Mesenchymal stem cell (in vitro differentiated cells and primary cell): ENCODE data around the gene ZNF322. TPM values are rescaled to one million over a fixed set of nuclear protein-coding genes. Genes with fewer than 3 reads are reported as not detected.
"Not testable (repeated sequence)": the region's sequence is repeated elsewhere in the genome, so short reads cannot be mapped to it uniquely, and the experiment has no call there.

ENCODE experiments used
- DNase-seq: peaks from one replicate; pipeline ENCODE4 v3.0.0-alpha.2; 2013
- H2AFZ ChIP-seq: one replicate; pipeline ENCODE4 v1.6.1; 2013; ENCODE audit warnings: low read depth, mild to moderate bottlenecking, control low read depth, inconsistent platforms, low read length, moderate library complexity
- H2AK5ac ChIP-seq: 2 replicates; pipeline ENCODE4 v1.6.1; 2013; ENCODE audit warnings: low read length, moderate library complexity, mild to moderate bottlenecking, inconsistent platforms; ENCODE audit not compliant: severe bottlenecking
- H2BK120ac ChIP-seq: one replicate; pipeline ENCODE4 v1.6.1; 2013; ENCODE audit warnings: low read depth, mild to moderate bottlenecking, inconsistent platforms, low read length, moderate library complexity
- H2BK12ac ChIP-seq, 2 experiments: one replicate each; pipeline ENCODE4 v1.6.1; 2013; ENCODE audit warnings: inconsistent platforms in 2 of 2, low read length in 2 of 2, mild to moderate bottlenecking in 2 of 2, moderate library complexity in 2 of 2, control low read depth in 1 of 2
- H2BK15ac ChIP-seq: one replicate; pipeline ENCODE4 v1.6.1; 2013; ENCODE audit warnings: mild to moderate bottlenecking, low read depth, inconsistent platforms; ENCODE audit not compliant: poor library complexity, severe bottlenecking
- H2BK5ac ChIP-seq: 2 replicates; pipeline ENCODE4 v1.6.1; 2013; ENCODE audit warnings: low read depth, mild to moderate bottlenecking, low read length, control low read depth, inconsistent platforms; ENCODE audit not compliant: poor library complexity, severe bottlenecking
- H3K14ac ChIP-seq, 2 experiments: one replicate each; pipeline ENCODE4 v1.6.1; 2013; ENCODE audit warnings: inconsistent platforms in 2 of 2, low read length in 2 of 2, control low read depth in 1 of 2, mild to moderate bottlenecking in 1 of 2, moderate library complexity in 1 of 2
- H3K18ac ChIP-seq, 2 experiments: one replicate each; pipeline ENCODE4 v1.6.1; 2013; ENCODE audit warnings: inconsistent platforms in 2 of 2, low read length in 2 of 2, control low read depth in 1 of 2, low read depth in 1 of 2, mild to moderate bottlenecking in 1 of 2
- H3K23ac ChIP-seq, 2 experiments: one replicate each; pipeline ENCODE4 v1.6.1; 2013; ENCODE audit warnings: inconsistent platforms in 2 of 2, low read length in 2 of 2, mild to moderate bottlenecking in 2 of 2, moderate library complexity in 2 of 2, control low read depth in 1 of 2
- H3K27ac ChIP-seq: 2 replicates; pipeline ENCODE4 v1.5.1; 2013; ENCODE audit warnings: mild to moderate bottlenecking, moderate library complexity, low read length, control low read depth, inconsistent platforms; ENCODE audit not compliant: poor library complexity, severe bottlenecking
- H3K27me3 ChIP-seq, 2 experiments: 2 replicates each; pipeline versions ENCODE4 v1.6.1 to v1.7.0; 2013; ENCODE audit warnings: low read length in 2 of 2, mild to moderate bottlenecking in 2 of 2, moderate library complexity in 2 of 2, control low read depth in 1 of 2, inconsistent platforms in 1 of 2; ENCODE audit not compliant: control insufficient read depth in 1 of 2, insufficient read depth in 1 of 2
- H3K36me3 ChIP-seq, 2 experiments: 2 replicates each; pipeline versions ENCODE4 v1.6.1 to v1.7.0; 2013; ENCODE audit warnings: low read length in 2 of 2, control low read depth in 1 of 2, inconsistent platforms in 1 of 2, low read depth in 1 of 2, mild to moderate bottlenecking in 1 of 2; ENCODE audit not compliant: insufficient read depth in 2 of 2, control insufficient read depth in 1 of 2
- H3K4ac ChIP-seq, 2 experiments: one replicate each; pipeline ENCODE4 v1.6.1; 2013; ENCODE audit warnings: inconsistent platforms in 2 of 2, low read length in 2 of 2, mild to moderate bottlenecking in 2 of 2, moderate library complexity in 2 of 2, control low read depth in 1 of 2, low read depth in 1 of 2
- H3K4me1 ChIP-seq: 2 replicates; pipeline ENCODE4 v1.6.1; 2013; ENCODE audit warnings: low read depth, low read length, control low read depth; ENCODE audit not compliant: control insufficient read depth, insufficient read depth
- H3K4me2 ChIP-seq: 2 replicates; pipeline ENCODE4 v1.6.1; 2013; ENCODE audit warnings: low read length, mild to moderate bottlenecking, inconsistent platforms; ENCODE audit not compliant: poor library complexity, severe bottlenecking
- H3K4me3 ChIP-seq, 2 experiments: 2 replicates each; pipeline versions ENCODE4 v1.5.1 to v1.7.0; 2013; ENCODE audit warnings: low read length in 2 of 2, mild to moderate bottlenecking in 2 of 2, control low read depth in 1 of 2, low read depth in 1 of 2; ENCODE audit not compliant: insufficient read depth in 1 of 2
- H3K79me1 ChIP-seq: replicated peaks from 2 replicates; pipeline ENCODE4 v1.6.1; 2013; ENCODE audit warnings: mild to moderate bottlenecking, control low read depth, low read length, inconsistent platforms; ENCODE audit not compliant: poor library complexity, severe bottlenecking
- H3K9ac ChIP-seq: 2 replicates; pipeline ENCODE4 v1.7.0; 2013; ENCODE audit warnings: mild to moderate bottlenecking, low read length, moderate library complexity
- H3K9me3 ChIP-seq: 2 replicates; pipeline ENCODE4 v1.7.0; 2013; ENCODE audit warnings: mild to moderate bottlenecking, low read length; ENCODE audit not compliant: control insufficient read depth
- H4K8ac ChIP-seq: one replicate; pipeline ENCODE4 v1.6.1; 2013; ENCODE audit warnings: inconsistent platforms, mild to moderate bottlenecking, low read length, moderate library complexity
- H4K91ac ChIP-seq: one replicate; pipeline ENCODE4 v1.6.1; 2013; ENCODE audit warnings: mild to moderate bottlenecking, low read length, inconsistent platforms
- WGBS: methylation state at CpG from one replicate; pipeline ENCODE4 v1.1.7; 2013; ENCODE audit warnings: mixed read lengths; 5-methylcytosine and 5-hydroxymethylcytosine counted together
- polyA plus RNA-seq, 2 experiments: library from polyadenylated mRNA; stranded (reverse); fragments of 200-250 nt; gene quantifications; one replicate each; pipeline ENCODE4 v1.2.3, GENCODE V29; 2013

Gene ZNF322, protein sequence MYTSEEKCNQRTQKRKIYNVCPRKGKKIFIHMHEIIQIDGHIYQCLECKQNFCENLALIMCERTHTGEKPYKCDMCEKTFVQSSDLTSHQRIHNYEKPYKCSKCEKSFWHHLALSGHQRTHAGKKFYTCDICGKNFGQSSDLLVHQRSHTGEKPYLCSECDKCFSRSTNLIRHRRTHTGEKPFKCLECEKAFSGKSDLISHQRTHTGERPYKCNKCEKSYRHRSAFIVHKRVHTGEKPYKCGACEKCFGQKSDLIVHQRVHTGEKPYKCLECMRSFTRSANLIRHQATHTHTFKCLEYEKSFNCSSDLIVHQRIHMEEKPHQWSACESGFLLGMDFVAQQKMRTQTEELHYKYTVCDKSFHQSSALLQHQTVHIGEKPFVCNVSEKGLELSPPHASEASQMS
- 11.2 TPM for polyA plus RNA-seq (2013, experiment 1 of 2)
- polyA plus RNA-seq (2013, experiment 2 of 2), result 10.8 TPM

DNA sequence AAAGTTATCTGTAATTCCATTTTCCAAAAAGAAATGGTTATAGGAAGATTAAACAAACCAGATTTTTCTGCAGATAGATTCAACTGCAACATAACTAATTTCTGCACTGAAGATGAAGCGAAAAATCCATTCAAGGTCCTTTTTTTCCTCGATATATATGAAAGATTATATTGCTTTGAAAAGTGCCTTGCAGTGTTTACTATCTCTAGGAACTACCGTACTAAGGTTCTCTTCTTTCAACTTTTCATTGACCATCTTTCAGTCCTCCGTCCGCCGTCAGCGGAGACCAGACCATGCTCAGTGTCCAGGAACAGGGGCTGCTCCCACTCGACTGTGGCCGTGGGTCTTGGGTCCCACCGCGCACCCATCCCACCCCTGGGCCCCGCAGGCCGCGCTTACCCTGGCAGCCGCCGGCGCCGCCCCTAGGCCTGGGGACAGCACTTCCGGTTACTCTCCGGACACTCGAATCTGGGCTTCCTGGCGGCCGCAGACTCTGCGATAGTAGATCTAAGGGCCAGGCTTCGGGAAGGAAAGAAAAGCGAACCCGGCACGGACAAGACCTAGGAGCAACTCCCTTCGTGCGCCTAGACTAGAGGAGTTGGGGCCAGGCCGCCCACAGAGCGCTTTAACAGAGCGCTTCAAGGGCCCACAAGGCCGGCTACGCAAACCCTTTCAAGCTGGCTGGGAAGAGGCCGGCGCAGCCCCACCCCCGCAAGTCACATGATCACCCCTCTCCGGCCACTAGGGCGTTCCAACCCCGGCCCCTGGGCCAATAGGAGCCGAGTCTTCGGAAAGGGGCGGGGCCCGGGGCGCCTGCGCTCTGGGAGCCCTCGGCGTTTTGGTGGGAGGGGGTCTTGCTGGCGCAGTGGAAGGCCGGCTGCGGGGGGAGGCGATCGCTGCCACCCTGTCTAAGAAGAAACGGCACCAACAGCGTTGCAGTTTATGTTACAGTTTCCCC, at the start of gene ZNF322:
ZNF322 (minus strand) TSS at position 705 of the 958 bp plus-strand sequence. CDS start 21,193 bp downstream, outside the sequence.
- Histone ChIP-seq H3K23ac (no peak within 1 kb of the TSS), H3K14ac (no peak within 1 kb of the TSS), H4K91ac (no peak within 1 kb of the TSS), H3K27me3 (peaks cover 0 to 4% of the 10 kb centered on the region in 2 experiments), H2BK15ac (no peak within 1 kb of the TSS), H3K9ac (peak within 1 kb of the TSS; percentile 94), H3K36me3 (peaks cover 6 to 35% of the 10 kb centered on the region in 2 experiments), H4K8ac (peak within 1 kb of the TSS; percentile 97), H3K18ac (peak within 1 kb of the TSS; percentile 67 to 81), H3K4ac (peak within 1 kb of the TSS in 1 of 2 experiments; percentile 75), H3K4me1 (no peaks in the 10 kb centered on the region), H3K79me1 (peaks cover 7% of the 10 kb centered on the region), H2AFZ (peak within 1 kb of the TSS; percentile 48), H3K4me3 (peak within 1 kb of the TSS; percentile 91 to 94), H3K9me3 (peaks cover 4% of the 10 kb centered on the region), H2BK5ac (no peak within 1 kb of the TSS), H2BK120ac (no peak within 1 kb of the TSS), H2AK5ac (no peak within 1 kb of the TSS), H2BK12ac (no peak within 1 kb of the TSS), H3K4me2 (peak within 1 kb of the TSS; percentile 75), H3K27ac (peak within 1 kb of the TSS; percentile 59)
- peak; percentile 96 for DNase-seq
- under 1% methylated on average over 26 of the region's 56 CpGs for WGBS

DNA sequence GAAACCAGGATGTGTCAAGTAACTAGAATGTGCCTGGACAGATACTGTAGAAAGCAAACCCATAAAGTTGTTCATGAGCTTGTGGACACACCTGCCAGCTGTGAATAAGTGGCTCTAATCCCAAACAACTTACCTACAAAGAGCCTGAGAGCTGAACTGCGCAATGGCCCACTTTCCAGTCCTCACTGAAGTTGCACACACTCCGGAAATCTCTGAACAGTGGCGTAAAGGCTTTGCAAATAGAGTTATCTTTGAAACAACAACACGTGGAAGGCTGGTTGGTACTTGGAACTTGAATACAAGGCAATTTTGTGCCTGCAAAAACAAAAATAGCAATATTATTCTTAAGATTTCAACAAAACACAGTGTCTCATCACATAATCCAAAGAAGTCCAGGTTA, 46.2 kb upstream of the ZNF322 start:
- H3K23ac ChIP-seq, H3K4me3 ChIP-seq, H3K36me3 ChIP-seq, H3K14ac ChIP-seq, DNase-seq, H4K91ac ChIP-seq, H3K27ac ChIP-seq, H3K4ac ChIP-seq, H3K18ac ChIP-seq, H3K4me1 ChIP-seq, H4K8ac ChIP-seq, H3K27me3 ChIP-seq, H2AFZ ChIP-seq, H3K9ac ChIP-seq, H2BK5ac ChIP-seq, H3K9me3 ChIP-seq, H2AK5ac ChIP-seq, H2BK120ac ChIP-seq, H2BK12ac ChIP-seq, H3K79me1 ChIP-seq, H3K4me2 ChIP-seq, H2BK15ac ChIP-seq: not testable (repeated sequence)
- WGBS, result no CpG with 5 or more reads among the region's 4 CpGs

DNA sequence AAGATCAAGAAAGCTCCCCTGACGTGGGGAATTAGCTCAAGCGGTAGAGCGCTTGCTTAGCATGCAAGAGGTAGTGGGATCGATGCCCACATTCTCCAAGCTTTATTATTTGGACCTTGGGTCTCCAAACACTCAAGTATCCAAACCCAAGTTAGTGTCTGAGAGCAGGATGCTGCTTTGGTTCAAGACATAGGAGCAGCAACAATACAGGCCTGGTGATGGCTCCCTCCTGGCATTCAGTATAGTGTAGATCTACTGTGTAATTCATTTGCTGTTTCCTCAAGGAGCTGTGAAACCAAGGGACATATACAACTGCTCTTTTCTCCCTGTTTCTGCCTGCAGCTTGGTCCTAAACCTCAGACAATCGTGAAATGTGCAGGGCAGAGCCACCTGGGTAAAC, 45.8 kb upstream of the ZNF322 start:
- not testable (repeated sequence) for H3K9ac ChIP-seq, H2BK12ac ChIP-seq, H3K9me3 ChIP-seq, H3K18ac ChIP-seq, H3K27me3 ChIP-seq, H4K91ac ChIP-seq, H2AK5ac ChIP-seq, H3K23ac ChIP-seq, H3K4me3 ChIP-seq, DNase-seq, H2AFZ ChIP-seq, H3K4me1 ChIP-seq, H4K8ac ChIP-seq, H3K4me2 ChIP-seq, H2BK120ac ChIP-seq, H3K14ac ChIP-seq, H3K79me1 ChIP-seq, H2BK15ac ChIP-seq, H3K27ac ChIP-seq, H3K36me3 ChIP-seq, H3K4ac ChIP-seq, H2BK5ac ChIP-seq
- no CpG with 5 or more reads among the region's 5 CpGs for WGBS
